HG03159 (cell line): ENCODE results near the gene RESF1.

Experiments used
- ATAC-seq: cut with Tn5 transposase; IDR thresholded peaks from one replicate; pipeline ENCODE4 v1.9.1; 2021; ENCODE audit warnings: mild to moderate bottlenecking, moderate library complexity; ENCODE audit not compliant: unreplicated experiment

The RESF1 gene

GRCh38 chr12:32005496-32006125, 46.4 kb downstream of the RESF1 start:
- no peak for ATAC-seq
